HG02610 (cell line): ENCODE measurements around the gene REV1.
"Not testable (repeated sequence)": the region's sequence is repeated elsewhere in the genome, so short reads cannot be mapped to it uniquely, and the experiment has no call there.

Experiments used
- ATAC-seq: cut with Tn5 transposase; IDR thresholded peaks from one replicate; pipeline ENCODE4 v1.9.1; 2021; ENCODE audit warnings: mild to moderate bottlenecking, moderate library complexity; ENCODE audit not compliant: unreplicated experiment

REV1 gene

GRCh38 chr2:99368854-99369253 is 121.0 kb downstream of the REV1 start:
- ATAC-seq: not testable (repeated sequence)

- ATAC-seq: no peak
These were observed 124.2 kb downstream of the REV1 start for GRCh38 chr2:99365661-99366060.

- no peak for ATAC-seq
These were observed 133.0 kb downstream of the REV1 start for GRCh38 chr2:99356853-99357252.

DNA sequence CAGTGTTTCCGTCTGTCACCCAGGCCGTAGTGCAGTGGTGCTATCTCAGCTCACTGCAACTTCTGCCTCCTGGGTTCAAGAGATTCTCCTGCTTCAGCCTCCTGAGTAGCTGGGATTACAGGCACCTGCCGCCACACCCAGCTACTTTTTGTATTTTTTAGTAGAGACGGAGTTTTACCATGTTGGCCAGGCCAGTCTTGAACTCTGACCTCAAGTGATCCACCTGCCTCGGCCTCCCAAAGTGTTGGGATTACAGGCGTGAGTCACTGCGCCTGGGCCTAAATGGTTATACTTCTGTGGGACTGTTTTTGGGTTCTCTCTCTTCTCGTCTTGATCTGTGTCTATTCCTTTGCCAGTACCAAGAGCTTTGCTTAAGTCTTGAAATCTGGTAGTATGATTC is 135.0 kb downstream of the REV1 start:
- ATAC-seq: not testable (repeated sequence)

DNA sequence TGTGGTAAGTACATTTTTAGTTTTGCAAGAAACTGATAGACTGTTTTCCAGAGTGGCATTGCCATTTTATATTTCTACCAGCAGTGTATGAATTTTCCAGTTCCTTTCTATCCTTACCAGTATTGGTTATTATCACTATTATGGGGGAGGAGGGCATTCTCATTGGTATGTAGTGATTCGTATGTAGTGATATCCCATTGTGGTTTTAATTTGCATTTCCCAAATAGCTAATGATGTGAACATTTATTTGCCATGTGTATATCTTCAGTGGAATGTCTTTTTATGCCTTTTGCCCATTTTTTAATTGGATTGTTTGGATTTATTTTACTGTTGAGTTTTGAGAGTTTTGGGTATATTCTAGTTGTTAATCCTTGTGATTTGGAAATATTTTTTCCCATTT is 135.7 kb downstream of the REV1 start:
- ATAC-seq: no peak
